ENCODE measurements around the gene SMAD2. TPM values are rescaled to one million over a fixed set of nuclear protein-coding genes. Genes with fewer than 3 reads are reported as not detected.

SMAD2 gene
- total RNA-seq, 1 experiment from 2014 or later: 167 TPM

DNA sequence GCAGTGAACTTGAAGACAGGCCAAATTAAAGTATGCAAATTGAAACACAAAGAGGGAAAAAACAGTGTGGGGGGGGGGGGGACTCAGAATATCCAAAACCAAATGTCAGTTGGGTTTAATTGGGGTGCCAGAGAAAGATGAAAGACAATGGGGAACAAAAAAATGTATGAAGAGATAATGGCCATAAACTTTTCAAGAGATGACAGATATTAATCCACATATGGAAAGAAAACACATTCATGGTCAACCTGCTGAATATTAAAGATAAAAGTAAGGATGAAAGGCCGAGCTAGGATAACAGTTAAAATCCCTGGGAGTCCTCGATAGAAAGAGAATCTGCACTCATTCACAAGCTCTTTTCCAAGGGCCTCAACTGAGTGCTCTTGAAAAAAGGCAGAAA lies 26.6 kb downstream of the SMAD2 start:
- no TSS peak for BruUV-seq (replicated peaks)
- Mint-ChIP-seq H3K9me3 (ENCODE audit: unreplicated experiment) (peaks cover 28% of the 10 kb centered on the region), H3K36me3 (ENCODE audit: insufficient read depth, unreplicated experiment) (peaks cover 5% of the 10 kb centered on the region), H3K4me1 (ENCODE audit: insufficient read depth, unreplicated experiment) (peaks cover 27% of the 10 kb centered on the region), H3K4me3 (ENCODE audit: unreplicated experiment) (no peak overlapping the region), H3K27ac (ENCODE audit: low read depth, unreplicated experiment) (no peak overlapping the region), H3K27me3 (ENCODE audit: insufficient read depth, unreplicated experiment) (no peaks in the 10 kb centered on the region)
- no peak for DNase-seq (ENCODE audit: unreplicated experiment)
- intact Hi-C loops (cut with micrococcal nuclease): no loop called here
- ChIA-PET POLR2A (no interaction called here), CTCF (interaction anchor here (0.9 kb wide), 1 partner anchor 10 kb away, joined by 6 read pairs; no protein-coding TSS in a partner anchor)
- TF ChIP-seq, protein P1, sequence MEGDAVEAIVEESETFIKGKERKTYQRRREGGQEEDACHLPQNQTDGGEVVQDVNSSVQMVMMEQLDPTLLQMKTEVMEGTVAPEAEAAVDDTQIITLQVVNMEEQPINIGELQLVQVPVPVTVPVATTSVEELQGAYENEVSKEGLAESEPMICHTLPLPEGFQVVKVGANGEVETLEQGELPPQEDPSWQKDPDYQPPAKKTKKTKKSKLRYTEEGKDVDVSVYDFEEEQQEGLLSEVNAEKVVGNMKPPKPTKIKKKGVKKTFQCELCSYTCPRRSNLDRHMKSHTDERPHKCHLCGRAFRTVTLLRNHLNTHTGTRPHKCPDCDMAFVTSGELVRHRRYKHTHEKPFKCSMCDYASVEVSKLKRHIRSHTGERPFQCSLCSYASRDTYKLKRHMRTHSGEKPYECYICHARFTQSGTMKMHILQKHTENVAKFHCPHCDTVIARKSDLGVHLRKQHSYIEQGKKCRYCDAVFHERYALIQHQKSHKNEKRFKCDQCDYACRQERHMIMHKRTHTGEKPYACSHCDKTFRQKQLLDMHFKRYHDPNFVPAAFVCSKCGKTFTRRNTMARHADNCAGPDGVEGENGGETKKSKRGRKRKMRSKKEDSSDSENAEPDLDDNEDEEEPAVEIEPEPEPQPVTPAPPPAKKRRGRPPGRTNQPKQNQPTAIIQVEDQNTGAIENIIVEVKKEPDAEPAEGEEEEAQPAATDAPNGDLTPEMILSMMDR (IDR thresholded peaks at IDR 0.05; ENCODE audit: unreplicated experiment): no peak

DNA sequence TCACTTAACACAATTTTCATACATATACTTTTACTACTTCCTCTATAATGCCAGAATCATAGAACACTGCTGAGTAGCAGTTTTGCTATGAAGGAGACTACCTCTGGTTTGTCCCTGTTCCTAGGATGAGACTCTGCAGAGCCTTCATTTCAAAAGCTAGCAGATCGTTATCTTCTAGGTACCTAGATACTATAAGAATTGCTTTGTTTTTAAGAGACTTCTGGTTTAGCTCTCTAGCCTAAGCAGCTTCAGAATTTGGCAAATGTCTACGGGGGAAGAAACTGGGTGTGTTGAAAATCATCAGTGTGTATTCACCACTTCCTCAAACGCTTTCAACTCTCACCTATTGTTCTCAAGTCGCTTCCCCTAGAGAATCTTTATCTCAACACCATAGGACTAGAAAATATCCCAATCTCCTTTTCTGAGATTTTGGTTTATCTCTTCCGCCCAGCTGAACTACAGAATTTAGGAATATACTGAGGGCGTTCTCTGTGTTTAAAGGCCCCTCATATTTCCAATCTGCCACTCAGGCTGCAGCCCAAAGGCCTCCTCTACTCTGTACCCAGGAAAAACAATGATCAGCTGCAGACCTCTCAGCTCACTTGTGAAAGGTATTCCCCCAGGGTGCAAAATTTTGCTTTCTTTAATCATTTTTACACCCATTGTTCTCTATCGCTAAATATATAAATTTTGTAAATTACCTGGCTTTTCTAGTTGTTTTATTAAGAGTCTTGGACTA lies 28.7 kb downstream of the SMAD2 start:
- DNase-seq (ENCODE audit: unreplicated experiment): no peak
- Mint-ChIP-seq H3K9me3 (ENCODE audit: unreplicated experiment) (peaks cover 24% of the 10 kb centered on the region), H3K27me3 (ENCODE audit: insufficient read depth, unreplicated experiment) (no peaks in the 10 kb centered on the region), H3K4me3 (ENCODE audit: unreplicated experiment) (no peak overlapping the region), H3K36me3 (ENCODE audit: insufficient read depth, unreplicated experiment) (peaks cover 5% of the 10 kb centered on the region), H3K4me1 (ENCODE audit: insufficient read depth, unreplicated experiment) (peaks cover 30% of the 10 kb centered on the region), H3K27ac (ENCODE audit: low read depth, unreplicated experiment) (no peak overlapping the region)
- POLR2A ChIA-PET: no interaction called here
- no TSS peak for BruUV-seq (replicated peaks)
- CTCF ChIA-PET: interaction anchor here (0.9 kb wide), 1 partner anchor 116 kb away, joined by 3 read pairs; no protein-coding TSS in a partner anchor
- intact Hi-C loops (cut with micrococcal nuclease): no loop called here
- TF ChIP-seq, protein P1 (IDR thresholded peaks at IDR 0.05; ENCODE audit: unreplicated experiment): no peak

DNA sequence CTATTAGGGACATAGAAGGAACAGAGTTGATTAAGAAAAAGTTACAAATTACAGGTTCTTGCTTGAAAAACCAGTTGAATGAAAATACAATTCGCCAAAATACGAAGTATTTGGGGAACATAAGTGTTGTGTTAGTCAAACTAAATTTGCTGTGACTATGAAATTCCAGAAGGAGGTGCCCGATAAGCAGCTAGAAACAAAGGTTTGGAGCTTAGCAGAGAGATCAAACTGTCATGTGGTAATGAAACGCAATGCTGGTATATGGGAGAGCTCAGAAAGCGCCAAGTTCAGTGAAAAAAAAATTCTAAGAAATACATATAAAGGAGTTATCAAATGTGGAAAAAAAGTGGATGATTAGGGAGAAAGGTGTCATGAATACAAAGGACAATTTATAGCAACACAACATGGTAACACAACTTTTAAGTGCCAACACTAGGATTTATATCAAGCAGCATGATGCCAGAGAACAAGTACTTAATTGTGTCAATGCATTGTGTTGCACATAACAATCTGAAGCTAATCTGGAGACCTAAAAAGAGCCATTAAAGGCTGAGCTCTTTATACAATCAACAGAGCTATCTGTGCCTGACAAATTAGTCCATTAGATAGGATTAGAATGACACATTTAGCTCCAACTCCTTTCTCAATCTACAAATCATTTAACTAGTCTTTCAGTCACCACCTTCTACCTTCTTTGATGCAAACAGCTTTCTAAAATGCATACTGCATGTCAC lies 31.2 kb downstream of the SMAD2 start:
- CTCF ChIA-PET: interaction anchor here (1.1 to 1.8 kb wide), 6 partner anchors 11 to 131 kb away, joined by 3 to 7 read pairs (median 5); no protein-coding TSS in a partner anchor
- TF ChIP-seq, protein P1 (IDR thresholded peaks at IDR 0.05; ENCODE audit: unreplicated experiment): no peak
- intact Hi-C loops (cut with micrococcal nuclease): no loop called here
- no TSS peak for BruUV-seq (replicated peaks)
- no peak overlapping the region for H3K27ac Mint-ChIP-seq (ENCODE audit: low read depth, unreplicated experiment)
- peaks cover 5% of the 10 kb centered on the region for H3K36me3 Mint-ChIP-seq (ENCODE audit: insufficient read depth, unreplicated experiment)
- no peak overlapping the region for H3K4me3 Mint-ChIP-seq (ENCODE audit: unreplicated experiment)
- no peak for DNase-seq (ENCODE audit: unreplicated experiment)
- H3K27me3 Mint-ChIP-seq (ENCODE audit: insufficient read depth, unreplicated experiment): no peaks in the 10 kb centered on the region
- H3K9me3 Mint-ChIP-seq (ENCODE audit: unreplicated experiment): peaks cover 19% of the 10 kb centered on the region
- peaks cover 40% of the 10 kb centered on the region for H3K4me1 Mint-ChIP-seq (ENCODE audit: insufficient read depth, unreplicated experiment)
- POLR2A ChIA-PET: interaction anchor here (0.6 to 1.9 kb wide), 6 partner anchors 9 to 31 kb away, joined by 3 to 6 read pairs (median 4); partner anchors contain the start of gene SMAD2

DNA sequence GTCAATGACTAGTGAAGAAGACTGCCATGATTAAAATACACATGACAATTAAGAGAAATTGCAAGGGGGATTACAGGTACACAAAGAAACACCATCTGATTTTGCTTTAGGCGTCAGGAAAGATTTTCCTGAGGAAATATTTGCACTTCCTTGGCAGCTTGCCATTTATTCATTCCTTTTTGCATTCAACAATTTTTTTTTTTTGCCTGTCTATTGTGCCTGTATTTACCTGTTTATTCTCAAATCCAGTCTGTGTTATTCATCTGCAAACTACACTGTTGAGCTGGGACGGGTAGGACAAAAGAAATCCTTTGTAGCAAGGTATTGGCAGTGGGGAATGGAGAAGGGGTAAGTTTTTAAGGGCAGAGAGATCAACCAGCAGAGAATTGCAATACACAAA lies 31.8 kb downstream of the SMAD2 start:
- peaks cover 5% of the 10 kb centered on the region for H3K36me3 Mint-ChIP-seq (ENCODE audit: insufficient read depth, unreplicated experiment)
- DNase-seq (ENCODE audit: unreplicated experiment): peak; percentile 14
- BruUV-seq (replicated peaks): no TSS peak
- peaks cover 15% of the 10 kb centered on the region for H3K9me3 Mint-ChIP-seq (ENCODE audit: unreplicated experiment)
- intact Hi-C loops (cut with micrococcal nuclease): no loop called here
- H3K27ac Mint-ChIP-seq (ENCODE audit: low read depth, unreplicated experiment): no peak overlapping the region
- POLR2A ChIA-PET: interaction anchor here (0.6 to 1.9 kb wide), 3 partner anchors 9 to 32 kb away, joined by 3 to 6 read pairs (median 3); partner anchors contain the start of gene SMAD2
- H3K4me1 Mint-ChIP-seq (ENCODE audit: insufficient read depth, unreplicated experiment): peaks cover 41% of the 10 kb centered on the region
- TF ChIP-seq, protein P1 (IDR thresholded peaks at IDR 0.05; ENCODE audit: unreplicated experiment): no peak
- CTCF ChIA-PET: interaction anchor here (0.6 to 1.8 kb wide), 5 partner anchors 12 to 132 kb away, joined by 3 to 7 read pairs (median 4); no protein-coding TSS in a partner anchor
- no peak overlapping the region for H3K4me3 Mint-ChIP-seq (ENCODE audit: unreplicated experiment)
- no peaks in the 10 kb centered on the region for H3K27me3 Mint-ChIP-seq (ENCODE audit: insufficient read depth, unreplicated experiment)
